Neural crest cell (in vitro differentiated cells): ENCODE data around the gene IRS2. TPM values are rescaled to one million over a fixed set of nuclear protein-coding genes. Genes with fewer than 3 reads are reported as not detected.

ENCODE experiments used
- DNase-seq: peaks from one replicate; pipeline ENCODE4 v3.0.0; 2021; ENCODE audit warnings: low read depth, mixed read lengths, low spot score
- H3K27ac Mint-ChIP-seq: one replicate; pipeline ENCODE4 v1.8.0; 2021; ENCODE audit warnings: mild to moderate bottlenecking, mixed read lengths; ENCODE audit not compliant: unreplicated experiment
- H3K27me3 Mint-ChIP-seq: 2 replicates; pipeline ENCODE4 v1.8.0; 2021; ENCODE audit warnings: low read depth, mild to moderate bottlenecking, mixed read lengths
- H3K36me3 Mint-ChIP-seq: 2 replicates; pipeline ENCODE4 v1.8.0; 2021; ENCODE audit warnings: low read depth, mild to moderate bottlenecking, mixed read lengths
- H3K4me1 Mint-ChIP-seq: 2 replicates; pipeline ENCODE4 v1.8.0; 2021; ENCODE audit warnings: mixed read lengths
- H3K4me3 Mint-ChIP-seq: one replicate; pipeline ENCODE4 v1.8.0; 2021; ENCODE audit warnings: mild to moderate bottlenecking, mixed read lengths
- H3K9me3 Mint-ChIP-seq: 2 replicates; pipeline ENCODE4 v1.8.0; 2021; ENCODE audit warnings: mixed read lengths
- total RNA-seq: library from RNA; stranded (reverse); gene quantifications from 2 replicates; pipeline ENCODE4 v1.2.1, GENCODE V29; 2021
- TF ChIP-seq, protein P1 (sequence below): fragments of 200-600 bp; sonication (generic); conservative IDR thresholded peaks from 2 replicates; pipeline ENCODE4 v1.5.0; 2021; ENCODE audit warnings: antibody characterized with exemption, mild to moderate bottlenecking

The IRS2 gene
- total RNA-seq, 1 donor from 2014 or later = 7.0 TPM

DNA sequence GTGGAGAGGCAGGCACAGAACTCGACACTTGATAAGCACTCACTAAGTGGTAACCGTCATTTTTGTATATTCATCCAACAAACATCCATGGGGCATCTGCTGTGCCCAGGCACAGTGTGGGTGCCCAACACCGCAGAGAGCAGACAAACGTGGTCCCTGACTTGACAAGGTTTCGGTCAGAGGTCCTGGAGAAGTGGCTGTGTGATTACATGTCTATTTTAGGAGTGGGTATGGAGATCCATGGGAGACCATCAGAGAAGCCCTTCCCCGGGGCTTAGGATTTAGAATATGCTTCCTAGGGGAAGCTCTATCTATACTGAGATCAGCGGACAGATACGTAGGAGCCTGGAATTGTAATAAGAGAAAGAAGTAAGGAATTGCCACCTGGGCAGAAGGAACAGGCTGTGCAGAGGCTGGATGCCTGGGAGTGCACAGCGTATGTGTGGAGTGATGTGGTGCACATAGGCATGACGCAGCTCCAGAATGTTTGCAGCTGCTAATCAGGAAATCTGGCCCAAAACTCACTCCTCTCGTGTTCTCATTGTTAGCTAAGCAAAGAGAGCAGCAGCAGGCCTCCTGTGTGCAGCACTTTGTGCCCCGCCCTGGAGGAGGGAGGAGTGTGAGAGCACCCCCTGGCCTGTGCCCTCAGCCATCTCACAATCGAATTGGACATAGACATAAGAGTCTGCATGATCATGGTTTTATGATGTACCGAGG lies 23.0 kb upstream of the IRS2 start:
- H3K27ac Mint-ChIP-seq = no peak overlapping the region
- DNase-seq = no peak
- H3K4me1 Mint-ChIP-seq = no peaks in the 10 kb centered on the region
- TF ChIP-seq, protein P1, sequence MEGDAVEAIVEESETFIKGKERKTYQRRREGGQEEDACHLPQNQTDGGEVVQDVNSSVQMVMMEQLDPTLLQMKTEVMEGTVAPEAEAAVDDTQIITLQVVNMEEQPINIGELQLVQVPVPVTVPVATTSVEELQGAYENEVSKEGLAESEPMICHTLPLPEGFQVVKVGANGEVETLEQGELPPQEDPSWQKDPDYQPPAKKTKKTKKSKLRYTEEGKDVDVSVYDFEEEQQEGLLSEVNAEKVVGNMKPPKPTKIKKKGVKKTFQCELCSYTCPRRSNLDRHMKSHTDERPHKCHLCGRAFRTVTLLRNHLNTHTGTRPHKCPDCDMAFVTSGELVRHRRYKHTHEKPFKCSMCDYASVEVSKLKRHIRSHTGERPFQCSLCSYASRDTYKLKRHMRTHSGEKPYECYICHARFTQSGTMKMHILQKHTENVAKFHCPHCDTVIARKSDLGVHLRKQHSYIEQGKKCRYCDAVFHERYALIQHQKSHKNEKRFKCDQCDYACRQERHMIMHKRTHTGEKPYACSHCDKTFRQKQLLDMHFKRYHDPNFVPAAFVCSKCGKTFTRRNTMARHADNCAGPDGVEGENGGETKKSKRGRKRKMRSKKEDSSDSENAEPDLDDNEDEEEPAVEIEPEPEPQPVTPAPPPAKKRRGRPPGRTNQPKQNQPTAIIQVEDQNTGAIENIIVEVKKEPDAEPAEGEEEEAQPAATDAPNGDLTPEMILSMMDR = no peak
- H3K9me3 Mint-ChIP-seq = no peaks in the 10 kb centered on the region
- no peak overlapping the region for H3K4me3 Mint-ChIP-seq
- H3K27me3 Mint-ChIP-seq = no peaks in the 10 kb centered on the region
- no peaks in the 10 kb centered on the region for H3K36me3 Mint-ChIP-seq

GRCh38 chr13:109807345-109807744 lies 21.0 kb upstream of the IRS2 start:
- H3K27me3 Mint-ChIP-seq = no peaks in the 10 kb centered on the region
- no peaks in the 10 kb centered on the region for H3K4me1 Mint-ChIP-seq
- H3K27ac Mint-ChIP-seq = no peak overlapping the region
- no peak overlapping the region for H3K4me3 Mint-ChIP-seq
- TF ChIP-seq, protein P1 = no peak
- no peaks in the 10 kb centered on the region for H3K9me3 Mint-ChIP-seq
- no peak for DNase-seq
- no peaks in the 10 kb centered on the region for H3K36me3 Mint-ChIP-seq

DNA sequence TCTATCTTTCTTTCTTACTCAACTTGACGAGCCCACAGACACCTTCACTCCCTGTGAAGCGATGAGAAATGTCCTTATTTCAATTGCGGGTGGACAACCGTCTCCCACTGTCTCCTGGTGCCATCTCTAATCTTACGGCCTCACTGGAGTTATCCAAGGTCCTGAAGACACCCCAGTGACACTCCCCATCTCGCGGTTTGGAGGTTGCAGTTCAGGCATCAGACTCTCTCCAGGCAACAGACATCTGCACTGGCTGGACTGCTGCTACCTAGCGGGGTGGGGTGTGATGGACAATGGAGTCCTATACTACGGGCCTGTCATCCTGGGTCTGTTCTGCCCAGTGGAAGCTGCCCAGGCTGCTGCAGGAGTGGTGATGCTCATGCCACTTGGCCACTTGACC lies 18.3 kb upstream of the IRS2 start:
- no peaks in the 10 kb centered on the region for H3K36me3 Mint-ChIP-seq
- no peak overlapping the region for H3K4me3 Mint-ChIP-seq
- H3K4me1 Mint-ChIP-seq = no peaks in the 10 kb centered on the region
- no peaks in the 10 kb centered on the region for H3K9me3 Mint-ChIP-seq
- peak overlapping the region; percentile 25 for H3K27ac Mint-ChIP-seq
- DNase-seq = no peak
- H3K27me3 Mint-ChIP-seq = no peaks in the 10 kb centered on the region
- TF ChIP-seq, protein P1 = no peak

GRCh38 chr13:109803825-109804224 lies 17.4 kb upstream of the IRS2 start:
- no peaks in the 10 kb centered on the region for H3K36me3 Mint-ChIP-seq
- TF ChIP-seq, protein P1 = no peak
- H3K9me3 Mint-ChIP-seq = no peaks in the 10 kb centered on the region
- H3K4me1 Mint-ChIP-seq = no peaks in the 10 kb centered on the region
- H3K27ac Mint-ChIP-seq = no peak overlapping the region
- H3K27me3 Mint-ChIP-seq = no peaks in the 10 kb centered on the region
- H3K4me3 Mint-ChIP-seq = no peak overlapping the region
- no peak for DNase-seq

DNA sequence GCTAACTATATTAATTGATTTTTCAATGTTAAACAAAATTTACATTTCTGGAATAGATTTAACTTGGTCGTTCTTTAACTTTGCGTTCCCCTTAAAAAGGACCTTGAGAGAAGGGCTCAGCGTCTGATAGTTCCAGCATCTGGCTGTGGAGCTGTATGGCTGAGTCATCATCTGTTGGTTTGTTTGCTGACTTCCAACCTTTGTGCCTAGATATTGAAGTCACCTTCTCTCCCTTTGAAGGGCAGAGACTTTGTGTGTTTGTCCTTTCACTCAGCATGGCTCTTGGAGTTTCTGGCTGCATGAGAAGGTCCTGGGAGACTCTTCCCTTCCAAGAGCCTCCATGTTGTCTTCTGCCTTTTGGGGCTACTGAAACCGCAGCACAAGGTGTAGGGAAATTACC lies 16.6 kb upstream of the IRS2 start:
- Mint-ChIP-seq H3K4me1 (no peaks in the 10 kb centered on the region), H3K27me3 (no peaks in the 10 kb centered on the region), H3K9me3 (no peaks in the 10 kb centered on the region), H3K36me3 (no peaks in the 10 kb centered on the region), H3K27ac (peak overlapping the region; percentile 27), H3K4me3 (no peak overlapping the region)
- no peak for DNase-seq
- TF ChIP-seq, protein P1 = no peak
